Measurements from ENCODE around the gene KDM4C.

Gene KDM4C

GRCh38 chr9:7154650-7155049 lies 396.9 kb downstream of the KDM4C start:
- H3K79me2 ChIP-seq (ENCODE audit: insufficient read depth, low read length): no peaks in the 10 kb centered on the region
- H3K9me3 ChIP-seq (ENCODE audit: insufficient read depth, low read length): no peaks in the 10 kb centered on the region
- no peak overlapping the region for H3K27ac ChIP-seq (ENCODE audit: low read depth, low read length)
- H3K9ac ChIP-seq (ENCODE audit: low read length): no peak overlapping the region
- no peaks in the 10 kb centered on the region for H3K36me3 ChIP-seq (ENCODE audit: low read length)
- H3F3A ChIP-seq (ENCODE audit: insufficient read depth): no peaks in the 10 kb centered on the region
- H2AFZ ChIP-seq (ENCODE audit: low read depth, low read length, severe bottlenecking): no peak overlapping the region
- no peak overlapping the region for H3K4me2 ChIP-seq (ENCODE audit: low read depth, low read length, poor library complexity, severe bottlenecking)
- no peak for TF ChIP-seq CTCF (IDR thresholded peaks at IDR 0.05; ENCODE audit: insufficient read depth, low read length, poor library complexity, severe bottlenecking)
- no peak for TF ChIP-seq EZH2phosphoT487 (conservative IDR thresholded peaks at IDR 0.05; ENCODE audit: low read length)
- H3K27me3 ChIP-seq (ENCODE audit: low read length): no peaks in the 10 kb centered on the region
- no peaks in the 10 kb centered on the region for H4K20me1 ChIP-seq (ENCODE audit: low read depth, low read length)
- H3K9me2 ChIP-seq (replicated peaks; ENCODE audit: insufficient read depth, low read length): no peaks in the 10 kb centered on the region
- no peak overlapping the region for H3K4me3 ChIP-seq (ENCODE audit: insufficient read depth, low read length, poor library complexity, severe bottlenecking)

GRCh38 chr9:7161469-7161868 lies 403.7 kb downstream of the KDM4C start:
- no peaks in the 10 kb centered on the region for H3F3A ChIP-seq (ENCODE audit: insufficient read depth)
- no peak for TF ChIP-seq CTCF (IDR thresholded peaks at IDR 0.05; ENCODE audit: insufficient read depth, low read length, poor library complexity, severe bottlenecking)
- H3K9ac ChIP-seq (ENCODE audit: low read length): no peak overlapping the region
- H3K4me3 ChIP-seq (ENCODE audit: insufficient read depth, low read length, poor library complexity, severe bottlenecking): no peak overlapping the region
- no peaks in the 10 kb centered on the region for H3K9me3 ChIP-seq (ENCODE audit: insufficient read depth, low read length)
- no peak overlapping the region for H2AFZ ChIP-seq (ENCODE audit: low read depth, low read length, severe bottlenecking)
- H3K9me2 ChIP-seq (replicated peaks; ENCODE audit: insufficient read depth, low read length): no peaks in the 10 kb centered on the region
- no peaks in the 10 kb centered on the region for H4K20me1 ChIP-seq (ENCODE audit: low read depth, low read length)
- H3K27ac ChIP-seq (ENCODE audit: low read depth, low read length): no peak overlapping the region
- no peaks in the 10 kb centered on the region for H3K36me3 ChIP-seq (ENCODE audit: low read length)
- H3K79me2 ChIP-seq (ENCODE audit: insufficient read depth, low read length): no peaks in the 10 kb centered on the region
- no peaks in the 10 kb centered on the region for H3K27me3 ChIP-seq (ENCODE audit: low read length)
- no peak overlapping the region for H3K4me2 ChIP-seq (ENCODE audit: low read depth, low read length, poor library complexity, severe bottlenecking)

GRCh38 chr9:7163932-7164331 lies 406.2 kb downstream of the KDM4C start:
- no peaks in the 10 kb centered on the region; the same call in 1 of the 2 replicates for H3K36me3 ChIP-seq (ENCODE audit: low read length)

More at GRCh38 chr9:7163932-7164331, 406.2 kb downstream of the KDM4C start:
- H3K4me3 ChIP-seq (ENCODE audit: insufficient read depth, low read length, poor library complexity, severe bottlenecking): no peak overlapping the region
- no peaks in the 10 kb centered on the region for H3K79me2 ChIP-seq (ENCODE audit: insufficient read depth, low read length)
- no peaks in the 10 kb centered on the region for H3F3A ChIP-seq (ENCODE audit: insufficient read depth)
- H2AFZ ChIP-seq (ENCODE audit: low read depth, low read length, severe bottlenecking): no peak overlapping the region
- no peak overlapping the region for H3K27ac ChIP-seq (ENCODE audit: low read depth, low read length)
- TF ChIP-seq EZH2phosphoT487 (conservative IDR thresholded peaks at IDR 0.05; ENCODE audit: low read length): no peak
- no peak for TF ChIP-seq CTCF (IDR thresholded peaks at IDR 0.05; ENCODE audit: insufficient read depth, low read length, poor library complexity, severe bottlenecking)
- H3K9ac ChIP-seq (ENCODE audit: low read length): no peak overlapping the region
- no peaks in the 10 kb centered on the region for H4K20me1 ChIP-seq (ENCODE audit: low read depth, low read length)
- no peak overlapping the region for H3K4me2 ChIP-seq (ENCODE audit: low read depth, low read length, poor library complexity, severe bottlenecking)
- no peaks in the 10 kb centered on the region for H3K9me2 ChIP-seq (replicated peaks; ENCODE audit: insufficient read depth, low read length)
- no peaks in the 10 kb centered on the region for H3K9me3 ChIP-seq (ENCODE audit: insufficient read depth, low read length)
- no peaks in the 10 kb centered on the region for H3K27me3 ChIP-seq (ENCODE audit: low read length)

Data from SU-DHL-6 (cell line).